K562 (cell line): ENCODE results near the gene NAXE. TPM values are rescaled to one million over a fixed set of nuclear protein-coding genes. Genes with fewer than 3 reads are reported as not detected.

Source experiments
- CXXC5 ChIP-seq: fragments of 250-450 bp; sonication (Bioruptor Pico); IDR thresholded peaks from 2 replicates; pipeline ENCODE4 v1.8.0; 2022; ENCODE audit warnings: inconsistent platforms, mild to moderate bottlenecking, moderate library complexity
- DMBX1 ChIP-seq: fragments of 250-450 bp; sonication (Bioruptor Pico); IDR thresholded peaks from 2 replicates; pipeline ENCODE4 v1.8.0; 2022; ENCODE audit warnings: inconsistent platforms, mild to moderate bottlenecking, moderate library complexity, borderline replicate concordance
- ESRRB ChIP-seq: fragments of 250-450 bp; sonication (Bioruptor Pico); IDR thresholded peaks from 2 replicates; pipeline ENCODE4 v1.5.0; 2020; ENCODE audit warnings: mild to moderate bottlenecking, moderate library complexity, borderline replicate concordance
- FOSL1 ChIP-seq: fragments of 200-800 bp; sonication (Bioruptor generic); conservative IDR thresholded peaks from 2 replicates; pipeline ENCODE4 v1.6.1; 2016; ENCODE audit warnings: missing genetic modification characterization, missing compliant biosample characterization
- FOXP1 ChIP-seq: sonication (generic); formaldehyde crosslinking; IDR thresholded peaks from 2 replicates; pipeline ENCODE4 v1.8.0; 2022; ENCODE audit warnings: mild to moderate bottlenecking, missing genetic modification reagents
- GABPB1 ChIP-seq: sonication (generic); formaldehyde crosslinking; IDR thresholded peaks from 2 replicates; pipeline ENCODE4 v1.8.0; 2022; ENCODE audit warnings: mild to moderate bottlenecking, missing genetic modification reagents
- IRF2 ChIP-seq: sonication (generic); formaldehyde crosslinking; IDR thresholded peaks from 2 replicates; pipeline ENCODE4 v1.8.1; 2022; ENCODE audit warnings: mild to moderate bottlenecking, missing genetic modification reagents
- LCOR ChIP-seq: sonication (generic); formaldehyde crosslinking; IDR thresholded peaks from 2 replicates; pipeline ENCODE4 v1.8.0; 2022; ENCODE audit warnings: mild to moderate bottlenecking, missing genetic modification reagents
- NR2C1 ChIP-seq, 2 experiments: fragments of 450-650 bp; IDR thresholded peaks; 2 replicates each; pipeline ENCODE4 v1.6.1; 2017; ENCODE audit warnings: mild to moderate bottlenecking in 2 of 2, antibody characterized with exemption in 1 of 2, inconsistent platforms in 1 of 2, missing compliant biosample characterization in 1 of 2, missing genetic modification characterization in 1 of 2
- RAD21 ChIP-seq, 2 experiments: fragments of 250-450 bp in 1 of 2; fragments of 450-650 bp in 1 of 2; sonication (Bioruptor Pico) in 1 of 2; formaldehyde crosslinking in 1 of 2; IDR thresholded peaks in 1 of 2; conservative IDR thresholded peaks in 1 of 2; 2 replicates each; pipeline versions ENCODE4 v1.4.0 to v1.8.0; 2020 to 2022; ENCODE audit warnings: mild to moderate bottlenecking in 2 of 2, moderate library complexity in 1 of 2
- TAF1 ChIP-seq: IDR thresholded peaks from 2 replicates; pipeline ENCODE4 v1.6.1; 2011; ENCODE audit warnings: mild to moderate bottlenecking, low read length, moderate library complexity; ENCODE audit not compliant: insufficient read depth, control insufficient read depth, severe bottlenecking; ENCODE audit errors: extremely low read depth
- TCF7L2 ChIP-seq: fragments of 150-350 bp; IDR thresholded peaks from 2 replicates; pipeline ENCODE4 v1.6.1; 2016; ENCODE audit warnings: low read depth, mild to moderate bottlenecking, low read length, moderate library complexity
- polyA plus RNA-seq, 8 experiments: library from polyadenylated mRNA; depleted of rRNA in 4 of 8; stranded (reverse) in 5 of 8; unstranded in 3 of 8; fragments of >200 nt; fragmentation: Nextera tagmentation in 2 of 8; fragmentation: Illumina TruSeq in 1 of 8; extraction: Ambion mirVana in 2 of 8; extraction: Trizol in 1 of 8; gene quantifications; 2 replicates each; pipeline versions ENCODE4 v1.2.1 to v1.2.3, GENCODE V29; 2011 to 2014; ENCODE audit warnings: inconsistent platforms in 1 of 8, missing spikeins in 1 of 8
- total RNA-seq, 7 experiments: library from RNA; depleted of rRNA in 6 of 7; stranded (reverse); fragments of >200 nt in 6 of 7; fragmentation: Illumina TruSeq in 2 of 7; extraction: Trizol in 2 of 7; gene quantifications; 2 replicates each; pipeline versions ENCODE4 v1.2.1 to v1.2.3, GENCODE V29; 2011 to 2021; ENCODE audit warnings: low replicate concordance in 1 of 7
- TF ChIP-seq, protein P1 (sequence below): fragments of 250-450 bp; sonication (Bioruptor Pico); IDR thresholded peaks from 2 replicates; pipeline ENCODE4 v1.4.0; 2020; ENCODE audit warnings: mild to moderate bottlenecking
- TF ChIP-seq, protein P2 (sequence below): fragments of 250-450 bp; sonication (Bioruptor Pico); IDR thresholded peaks from 2 replicates; pipeline ENCODE4 v1.4.0; 2020; ENCODE audit warnings: mild to moderate bottlenecking, moderate library complexity
- TF ChIP-seq, protein P3 (sequence below): sonication (generic); formaldehyde crosslinking; IDR thresholded peaks from 2 replicates; pipeline ENCODE4 v1.8.0; 2022; ENCODE audit warnings: missing genetic modification reagents, mild to moderate bottlenecking, moderate library complexity, borderline replicate concordance
- TF ChIP-seq, protein P4 (sequence below): fragments of 450-650 bp; IDR thresholded peaks from 2 replicates; pipeline ENCODE4 v1.6.1; 2016; ENCODE audit warnings: missing biosample characterization, missing genetic modification characterization
- TF ChIP-seq, protein P5 (sequence below): sonication (generic); formaldehyde crosslinking; IDR thresholded peaks from 2 replicates; pipeline ENCODE4 v1.8.1; 2022; ENCODE audit warnings: missing genetic modification reagents

Gene NAXE
- total and polyA plus RNA-seq, 9 of the 15 experiments (the other 6 are each of a cell fraction or from before 2014, with no cell fraction given) = 27.3 to 137 (median 90.0) TPM

DNA sequence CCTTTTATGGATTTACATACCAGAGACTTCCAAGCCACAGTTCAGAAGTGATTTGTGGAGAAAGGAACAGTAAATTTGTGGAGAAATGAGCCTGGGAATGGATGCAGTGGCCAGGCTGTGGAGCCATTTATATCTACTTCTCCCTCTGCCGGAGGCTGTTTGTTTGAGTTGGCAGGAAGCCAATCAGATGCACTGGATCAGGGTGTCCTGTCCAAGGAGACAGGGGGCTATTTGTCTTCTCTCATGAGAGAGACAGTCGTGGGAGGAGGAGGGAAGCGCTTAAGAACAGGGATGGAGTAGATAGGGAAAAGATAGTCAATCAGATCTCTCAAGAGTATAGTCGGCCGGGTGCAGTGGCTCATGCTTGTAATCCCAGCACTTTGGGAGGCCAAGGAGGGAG lies 24.9 kb downstream of the NAXE start (continued):
- TF ChIP-seq, protein P1, sequence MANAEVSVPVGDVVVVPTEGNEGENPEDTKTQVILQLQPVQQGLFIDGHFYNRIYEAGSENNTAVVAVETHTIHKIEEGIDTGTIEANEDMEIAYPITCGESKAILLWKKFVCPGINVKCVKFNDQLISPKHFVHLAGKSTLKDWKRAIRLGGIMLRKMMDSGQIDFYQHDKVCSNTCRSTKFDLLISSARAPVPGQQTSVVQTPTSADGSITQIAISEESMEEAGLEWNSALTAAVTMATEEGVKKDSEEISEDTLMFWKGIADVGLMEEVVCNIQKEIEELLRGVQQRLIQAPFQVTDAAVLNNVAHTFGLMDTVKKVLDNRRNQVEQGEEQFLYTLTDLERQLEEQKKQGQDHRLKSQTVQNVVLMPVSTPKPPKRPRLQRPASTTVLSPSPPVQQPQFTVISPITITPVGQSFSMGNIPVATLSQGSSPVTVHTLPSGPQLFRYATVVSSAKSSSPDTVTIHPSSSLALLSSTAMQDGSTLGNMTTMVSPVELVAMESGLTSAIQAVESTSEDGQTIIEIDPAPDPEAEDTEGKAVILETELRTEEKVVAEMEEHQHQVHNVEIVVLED = no peak
- peak; percentile 49 for TF ChIP-seq FOSL1 (tag)
- TF ChIP-seq RAD21 (CRISPR knock-in tag; conservative IDR thresholded peaks at IDR 0.05 in 1 of 2, IDR thresholded peaks at IDR 0.05 in 1 of 2) = peak in 1 of 2 experiments; percentile 42; a peak in 2 of 4 replicates
- no peak for TF ChIP-seq TAF1
- peak; percentile 60 for TF ChIP-seq CXXC5
- TF ChIP-seq FOXP1 (CRISPR knock-in tag) = no peak
- TF ChIP-seq, protein P2, sequence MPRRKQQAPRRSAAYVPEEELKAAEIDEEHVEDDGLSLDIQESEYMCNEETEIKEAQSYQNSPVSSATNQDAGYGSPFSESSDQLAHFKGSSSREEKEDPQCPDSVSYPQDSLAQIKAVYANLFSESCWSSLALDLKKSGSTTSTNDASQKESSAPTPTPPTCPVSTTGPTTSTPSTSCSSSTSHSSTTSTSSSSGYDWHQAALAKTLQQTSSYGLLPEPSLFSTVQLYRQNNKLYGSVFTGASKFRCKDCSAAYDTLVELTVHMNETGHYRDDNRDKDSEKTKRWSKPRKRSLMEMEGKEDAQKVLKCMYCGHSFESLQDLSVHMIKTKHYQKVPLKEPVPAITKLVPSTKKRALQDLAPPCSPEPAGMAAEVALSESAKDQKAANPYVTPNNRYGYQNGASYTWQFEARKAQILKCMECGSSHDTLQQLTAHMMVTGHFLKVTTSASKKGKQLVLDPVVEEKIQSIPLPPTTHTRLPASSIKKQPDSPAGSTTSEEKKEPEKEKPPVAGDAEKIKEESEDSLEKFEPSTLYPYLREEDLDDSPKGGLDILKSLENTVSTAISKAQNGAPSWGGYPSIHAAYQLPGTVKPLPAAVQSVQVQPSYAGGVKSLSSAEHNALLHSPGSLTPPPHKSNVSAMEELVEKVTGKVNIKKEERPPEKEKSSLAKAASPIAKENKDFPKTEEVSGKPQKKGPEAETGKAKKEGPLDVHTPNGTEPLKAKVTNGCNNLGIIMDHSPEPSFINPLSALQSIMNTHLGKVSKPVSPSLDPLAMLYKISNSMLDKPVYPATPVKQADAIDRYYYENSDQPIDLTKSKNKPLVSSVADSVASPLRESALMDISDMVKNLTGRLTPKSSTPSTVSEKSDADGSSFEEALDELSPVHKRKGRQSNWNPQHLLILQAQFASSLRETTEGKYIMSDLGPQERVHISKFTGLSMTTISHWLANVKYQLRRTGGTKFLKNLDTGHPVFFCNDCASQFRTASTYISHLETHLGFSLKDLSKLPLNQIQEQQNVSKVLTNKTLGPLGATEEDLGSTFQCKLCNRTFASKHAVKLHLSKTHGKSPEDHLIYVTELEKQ (CRISPR knock-in tag) = peak; percentile 56; the same call in 1 of the 2 replicates
- TF ChIP-seq, protein P3, sequence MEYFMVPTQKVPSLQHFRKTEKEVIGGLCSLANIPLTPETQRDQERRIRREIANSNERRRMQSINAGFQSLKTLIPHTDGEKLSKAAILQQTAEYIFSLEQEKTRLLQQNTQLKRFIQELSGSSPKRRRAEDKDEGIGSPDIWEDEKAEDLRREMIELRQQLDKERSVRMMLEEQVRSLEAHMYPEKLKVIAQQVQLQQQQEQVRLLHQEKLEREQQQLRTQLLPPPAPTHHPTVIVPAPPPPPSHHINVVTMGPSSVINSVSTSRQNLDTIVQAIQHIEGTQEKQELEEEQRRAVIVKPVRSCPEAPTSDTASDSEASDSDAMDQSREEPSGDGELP = peak; percentile 52
- TF ChIP-seq, protein P4, sequence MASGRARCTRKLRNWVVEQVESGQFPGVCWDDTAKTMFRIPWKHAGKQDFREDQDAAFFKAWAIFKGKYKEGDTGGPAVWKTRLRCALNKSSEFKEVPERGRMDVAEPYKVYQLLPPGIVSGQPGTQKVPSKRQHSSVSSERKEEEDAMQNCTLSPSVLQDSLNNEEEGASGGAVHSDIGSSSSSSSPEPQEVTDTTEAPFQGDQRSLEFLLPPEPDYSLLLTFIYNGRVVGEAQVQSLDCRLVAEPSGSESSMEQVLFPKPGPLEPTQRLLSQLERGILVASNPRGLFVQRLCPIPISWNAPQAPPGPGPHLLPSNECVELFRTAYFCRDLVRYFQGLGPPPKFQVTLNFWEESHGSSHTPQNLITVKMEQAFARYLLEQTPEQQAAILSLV (tag) = no peak
- no peak for TF ChIP-seq DMBX1 (CRISPR knock-in tag)
- TF ChIP-seq ESRRB (CRISPR knock-in tag) = no peak
- TF ChIP-seq NR2C1 (IDR thresholded peaks at IDR 0.05) = no peak
- TF ChIP-seq NR2C1 (tag; IDR thresholded peaks at IDR 0.05) = no peak
- TF ChIP-seq LCOR (CRISPR knock-in tag) = no peak
- no peak for TF ChIP-seq TCF7L2
- TF ChIP-seq IRF2 (CRISPR knock-in tag) = no peak
- no peak for TF ChIP-seq GABPB1 (CRISPR knock-in tag)
- TF ChIP-seq, protein P5, sequence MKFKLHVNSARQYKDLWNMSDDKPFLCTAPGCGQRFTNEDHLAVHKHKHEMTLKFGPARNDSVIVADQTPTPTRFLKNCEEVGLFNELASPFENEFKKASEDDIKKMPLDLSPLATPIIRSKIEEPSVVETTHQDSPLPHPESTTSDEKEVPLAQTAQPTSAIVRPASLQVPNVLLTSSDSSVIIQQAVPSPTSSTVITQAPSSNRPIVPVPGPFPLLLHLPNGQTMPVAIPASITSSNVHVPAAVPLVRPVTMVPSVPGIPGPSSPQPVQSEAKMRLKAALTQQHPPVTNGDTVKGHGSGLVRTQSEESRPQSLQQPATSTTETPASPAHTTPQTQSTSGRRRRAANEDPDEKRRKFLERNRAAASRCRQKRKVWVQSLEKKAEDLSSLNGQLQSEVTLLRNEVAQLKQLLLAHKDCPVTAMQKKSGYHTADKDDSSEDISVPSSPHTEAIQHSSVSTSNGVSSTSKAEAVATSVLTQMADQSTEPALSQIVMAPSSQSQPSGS (CRISPR knock-in tag) = no peak
